Measurements from ENCODE around the gene CPZ.

GRCh38 chr4:8550691-8551090, 41.9 kb upstream of the CPZ start:
- TF ChIP-seq CTCF (conservative IDR thresholded peaks at IDR 0.05; ENCODE audit: low read depth, low read length) = no peak
- TF ChIP-seq MAFK (IDR thresholded peaks at IDR 0.05; ENCODE audit: low read depth, low read length) = no peak
- TF ChIP-seq POLR2A (IDR thresholded peaks at IDR 0.05; ENCODE audit: low read depth, low read length) = no peak
- TF ChIP-seq CEBPB (IDR thresholded peaks at IDR 0.05; ENCODE audit: low read depth, low read length) = no peak
- TF ChIP-seq BHLHE40 (IDR thresholded peaks at IDR 0.05; ENCODE audit: low read depth, low read length) = no peak
- no peak for TF ChIP-seq SMC3 (IDR thresholded peaks at IDR 0.05; ENCODE audit: low read depth, low read length)
- TF ChIP-seq NFE2L2 (IDR thresholded peaks at IDR 0.05; ENCODE audit: low read depth, low read length) = no peak
- no peak for TF ChIP-seq RAD21 (IDR thresholded peaks at IDR 0.05; ENCODE audit: low read length)
- no peak for TF ChIP-seq MXI1 (IDR thresholded peaks at IDR 0.05; ENCODE audit: borderline replicate concordance, low read depth, low read length)
- no peak for TF ChIP-seq FOS (IDR thresholded peaks at IDR 0.05; ENCODE audit: low read depth, low read length)
- TF ChIP-seq RFX5 (IDR thresholded peaks at IDR 0.05; ENCODE audit: low read depth, low read length) = no peak
- TF ChIP-seq ELK1 (IDR thresholded peaks at IDR 0.05; ENCODE audit: borderline replicate concordance, low read depth, low read length) = no peak
- no peak for TF ChIP-seq RCOR1 (IDR thresholded peaks at IDR 0.05; ENCODE audit: insufficient replicate concordance, low read length)
- TF ChIP-seq USF2 (IDR thresholded peaks at IDR 0.05; ENCODE audit: low read depth, low read length) = no peak
